Caco-2 (cell line): ENCODE measurements around the gene COL4A6. TPM values are rescaled to one million over a fixed set of nuclear protein-coding genes. Genes with fewer than 3 reads are reported as not detected.

Experiments
- BruUV-seq: library from RNA; stranded (reverse); fragments of 400-500 nt; replicated peaks from 2 replicates; lab custom pipeline; 2021; lab: Mats Ljungman, UMichigan
- CTCF ChIA-PET: fragments of 300-600 bp; sonication (Branson Sonifier 250); formaldehyde crosslinking; loops from one replicate; lab custom pipeline; 2022; ENCODE audit warnings: antibody characterized with exemption; lab: Charles Lee
- POLR2A ChIA-PET: fragments of 300-600 bp; sonication (Branson Sonifier 250); formaldehyde crosslinking; loops from one replicate; lab custom pipeline; 2022; ENCODE audit warnings: antibody characterized with exemption; lab: Charles Lee
- DNase-seq, 2 experiments: peaks; one replicate each; pipeline versions ENCODE4 v3.0.0 to v3.0.0-alpha.2; 2020 to 2022
- H3K27me3 ChIP-seq: replicated peaks from 2 replicates; pipeline ENCODE4 v1.6.0; 2011; ENCODE audit warnings: low read length; ENCODE audit not compliant: control insufficient read depth, insufficient read depth
- H3K36me3 ChIP-seq: 2 replicates; pipeline ENCODE4 v1.5.1; 2011; ENCODE audit warnings: low read length; ENCODE audit not compliant: control insufficient read depth, insufficient read depth
- H3K4me1 ChIP-seq: fragments of 250-450 bp; sonication (Bioruptor Pico); 2 replicates; pipeline ENCODE4 v1.5.1; 2020; ENCODE audit warnings: mild to moderate bottlenecking
- H3K4me3 ChIP-seq: 2 replicates; pipeline ENCODE4 v1.5.1; 2011; ENCODE audit warnings: low read depth, mild to moderate bottlenecking, control low read depth, low read length
- H3K9me3 ChIP-seq: fragments of 250-450 bp; sonication (Bioruptor Pico); 2 replicates; pipeline ENCODE4 v1.5.1; 2020; ENCODE audit warnings: mild to moderate bottlenecking, moderate library complexity
- H3K27ac Mint-ChIP-seq: one replicate; pipeline ENCODE4 v1.8.0; 2022; ENCODE audit warnings: mixed read lengths; ENCODE audit not compliant: unreplicated experiment
- H3K27me3 Mint-ChIP-seq: one replicate; pipeline ENCODE4 v1.8.0; 2022; ENCODE audit warnings: mixed read lengths; ENCODE audit not compliant: insufficient read depth, unreplicated experiment
- H3K36me3 Mint-ChIP-seq: one replicate; pipeline ENCODE4 v1.8.0; 2022; ENCODE audit warnings: mild to moderate bottlenecking, mixed read lengths; ENCODE audit not compliant: insufficient read depth, unreplicated experiment
- H3K4me1 Mint-ChIP-seq: one replicate; pipeline ENCODE4 v1.8.0; 2022; ENCODE audit warnings: low read depth, mixed read lengths; ENCODE audit not compliant: unreplicated experiment
- H3K4me3 Mint-ChIP-seq: one replicate; pipeline ENCODE4 v1.8.0; 2022; ENCODE audit warnings: mild to moderate bottlenecking, moderate library complexity, mixed read lengths; ENCODE audit not compliant: unreplicated experiment
- H3K9me3 Mint-ChIP-seq: one replicate; pipeline ENCODE4 v1.8.0; 2022; ENCODE audit warnings: mixed read lengths; ENCODE audit not compliant: unreplicated experiment
- intact Hi-C: fragments of 100-400 bp; cut with micrococcal nuclease; formaldehyde crosslinking; loops from one replicate; pipeline ENCODE4 v1.10.0; 2022; ENCODE audit not compliant: unreplicated experiment
- total RNA-seq: library from RNA; stranded (reverse); gene quantifications from 2 replicates; pipeline ENCODE4 v1.2.3, GENCODE V29; 2022
- TF ChIP-seq, protein P1 (sequence below), 2 experiments: fragments of 200-600 bp in 1 of 2; IDR thresholded peaks; 1 replicate in 1 of 2; 2 replicates in 1 of 2; pipeline versions ENCODE4 v1.5.1 to v1.8.0; 2011 to 2022; ENCODE audit warnings: antibody characterized with exemption in 1 of 2, control low read depth in 1 of 2, inconsistent platforms in 1 of 2, low read depth in 1 of 2, low read length in 1 of 2, mild to moderate bottlenecking in 1 of 2, moderate library complexity in 1 of 2; ENCODE audit not compliant: insufficient read depth in 1 of 2, severe bottlenecking in 1 of 2, unreplicated experiment in 1 of 2

The COL4A6 gene
- total RNA-seq, 1 experiment from 2014 or later: 16.0 TPM

GRCh38 chrX:108217876-108218275, 220.3 kb downstream of the COL4A6 start:
- no peaks in the 10 kb centered on the region for H3K36me3 Mint-ChIP-seq

GRCh38 chrX:108216919-108217571, 221.2 kb downstream of the COL4A6 start:
- DNase-seq: no peak
- ChIA-PET CTCF (no interaction called here), POLR2A (no interaction called here)
- TF ChIP-seq, protein P1, sequence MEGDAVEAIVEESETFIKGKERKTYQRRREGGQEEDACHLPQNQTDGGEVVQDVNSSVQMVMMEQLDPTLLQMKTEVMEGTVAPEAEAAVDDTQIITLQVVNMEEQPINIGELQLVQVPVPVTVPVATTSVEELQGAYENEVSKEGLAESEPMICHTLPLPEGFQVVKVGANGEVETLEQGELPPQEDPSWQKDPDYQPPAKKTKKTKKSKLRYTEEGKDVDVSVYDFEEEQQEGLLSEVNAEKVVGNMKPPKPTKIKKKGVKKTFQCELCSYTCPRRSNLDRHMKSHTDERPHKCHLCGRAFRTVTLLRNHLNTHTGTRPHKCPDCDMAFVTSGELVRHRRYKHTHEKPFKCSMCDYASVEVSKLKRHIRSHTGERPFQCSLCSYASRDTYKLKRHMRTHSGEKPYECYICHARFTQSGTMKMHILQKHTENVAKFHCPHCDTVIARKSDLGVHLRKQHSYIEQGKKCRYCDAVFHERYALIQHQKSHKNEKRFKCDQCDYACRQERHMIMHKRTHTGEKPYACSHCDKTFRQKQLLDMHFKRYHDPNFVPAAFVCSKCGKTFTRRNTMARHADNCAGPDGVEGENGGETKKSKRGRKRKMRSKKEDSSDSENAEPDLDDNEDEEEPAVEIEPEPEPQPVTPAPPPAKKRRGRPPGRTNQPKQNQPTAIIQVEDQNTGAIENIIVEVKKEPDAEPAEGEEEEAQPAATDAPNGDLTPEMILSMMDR (IDR thresholded peaks at IDR 0.05; ENCODE audit: insufficient read depth in 1 of 2, low read depth in 1 of 2, low read length in 1 of 2, severe bottlenecking in 1 of 2, unreplicated experiment in 1 of 2): no peak
- no peaks in the 10 kb centered on the region for H3K4me1 ChIP-seq
- BruUV-seq: no TSS peak
- Mint-ChIP-seq H3K4me3 (no peak overlapping the region), H3K27ac (no peak overlapping the region), H3K36me3 (no peaks in the 10 kb centered on the region), H3K27me3 (no peaks in the 10 kb centered on the region), H3K4me1 (peaks cover 7% of the 10 kb centered on the region), H3K9me3 (no peaks in the 10 kb centered on the region)
- no peak overlapping the region for H3K4me3 ChIP-seq
- H3K27me3 ChIP-seq: no peaks in the 10 kb centered on the region
- intact Hi-C loops: no loop called here
- no peaks in the 10 kb centered on the region for H3K9me3 ChIP-seq
- no peaks in the 10 kb centered on the region for H3K36me3 ChIP-seq

More at GRCh38 chrX:108217876-108218275, 220.3 kb downstream of the COL4A6 start:
- H3K27ac Mint-ChIP-seq: no peak overlapping the region
- H3K27me3 Mint-ChIP-seq: no peaks in the 10 kb centered on the region
- POLR2A ChIA-PET: no interaction called here
- Histone ChIP-seq H3K4me1 (no peaks in the 10 kb centered on the region), H3K27me3 (no peaks in the 10 kb centered on the region), H3K9me3 (no peaks in the 10 kb centered on the region), H3K4me3 (no peak overlapping the region), H3K36me3 (no peaks in the 10 kb centered on the region)
- no peak for DNase-seq
- no peak overlapping the region for H3K4me3 Mint-ChIP-seq
- no TSS peak for BruUV-seq
- TF ChIP-seq, protein P1 (IDR thresholded peaks at IDR 0.05; ENCODE audit: insufficient read depth in 1 of 2, low read depth in 1 of 2, low read length in 1 of 2, severe bottlenecking in 1 of 2, unreplicated experiment in 1 of 2): no peak
- intact Hi-C loops: no loop called here
- H3K9me3 Mint-ChIP-seq: no peaks in the 10 kb centered on the region
- H3K4me1 Mint-ChIP-seq: peaks cover 4% of the 10 kb centered on the region
- CTCF ChIA-PET: no interaction called here

DNA sequence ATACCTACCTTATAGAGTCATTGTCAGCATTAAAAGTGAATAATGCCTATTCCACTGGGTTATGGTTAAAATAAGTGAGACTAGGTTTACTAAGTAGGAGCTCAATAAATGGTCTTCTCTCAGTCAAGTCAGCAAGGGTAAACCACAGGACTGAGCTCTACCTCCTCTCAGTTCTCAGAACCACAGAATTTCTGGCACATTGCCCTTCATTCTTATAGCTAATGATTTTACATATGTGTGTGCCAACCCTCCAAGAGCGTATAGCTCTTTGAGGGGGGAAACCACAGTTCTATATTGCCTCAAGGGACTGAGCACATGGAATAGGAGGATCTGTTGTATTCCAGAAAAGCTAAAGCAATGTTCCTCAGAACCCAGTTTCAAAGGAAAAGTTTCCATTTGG, 221.8 kb downstream of the COL4A6 start:
- Histone ChIP-seq H3K36me3 (no peaks in the 10 kb centered on the region), H3K27me3 (no peaks in the 10 kb centered on the region), H3K9me3 (no peaks in the 10 kb centered on the region), H3K4me3 (no peak overlapping the region), H3K4me1 (no peaks in the 10 kb centered on the region)
- TF ChIP-seq, protein P1 (IDR thresholded peaks at IDR 0.05; ENCODE audit: insufficient read depth in 1 of 2, low read depth in 1 of 2, low read length in 1 of 2, severe bottlenecking in 1 of 2, unreplicated experiment in 1 of 2): no peak
- Mint-ChIP-seq H3K9me3 (no peaks in the 10 kb centered on the region), H3K4me3 (no peak overlapping the region), H3K36me3 (no peaks in the 10 kb centered on the region), H3K27me3 (no peaks in the 10 kb centered on the region), H3K4me1 (peaks cover 7% of the 10 kb centered on the region), H3K27ac (no peak overlapping the region)
- ChIA-PET POLR2A (no interaction called here), CTCF (no interaction called here)
- intact Hi-C loops: no loop called here
- no TSS peak for BruUV-seq
- no peak for DNase-seq
